GM20431 (cell line): ENCODE measurements around the gene HNRNPA2B1.

Source experiments
- in situ Hi-C: fragments of 300-500 bp; cut with MseI, MboI; formaldehyde crosslinking; loops from one replicate; pipeline ENCODE4 v1.15.0; 2020; ENCODE audit warnings: low sequenced_read_pairs; ENCODE audit not compliant: unreplicated experiment

Gene HNRNPA2B1

DNA sequence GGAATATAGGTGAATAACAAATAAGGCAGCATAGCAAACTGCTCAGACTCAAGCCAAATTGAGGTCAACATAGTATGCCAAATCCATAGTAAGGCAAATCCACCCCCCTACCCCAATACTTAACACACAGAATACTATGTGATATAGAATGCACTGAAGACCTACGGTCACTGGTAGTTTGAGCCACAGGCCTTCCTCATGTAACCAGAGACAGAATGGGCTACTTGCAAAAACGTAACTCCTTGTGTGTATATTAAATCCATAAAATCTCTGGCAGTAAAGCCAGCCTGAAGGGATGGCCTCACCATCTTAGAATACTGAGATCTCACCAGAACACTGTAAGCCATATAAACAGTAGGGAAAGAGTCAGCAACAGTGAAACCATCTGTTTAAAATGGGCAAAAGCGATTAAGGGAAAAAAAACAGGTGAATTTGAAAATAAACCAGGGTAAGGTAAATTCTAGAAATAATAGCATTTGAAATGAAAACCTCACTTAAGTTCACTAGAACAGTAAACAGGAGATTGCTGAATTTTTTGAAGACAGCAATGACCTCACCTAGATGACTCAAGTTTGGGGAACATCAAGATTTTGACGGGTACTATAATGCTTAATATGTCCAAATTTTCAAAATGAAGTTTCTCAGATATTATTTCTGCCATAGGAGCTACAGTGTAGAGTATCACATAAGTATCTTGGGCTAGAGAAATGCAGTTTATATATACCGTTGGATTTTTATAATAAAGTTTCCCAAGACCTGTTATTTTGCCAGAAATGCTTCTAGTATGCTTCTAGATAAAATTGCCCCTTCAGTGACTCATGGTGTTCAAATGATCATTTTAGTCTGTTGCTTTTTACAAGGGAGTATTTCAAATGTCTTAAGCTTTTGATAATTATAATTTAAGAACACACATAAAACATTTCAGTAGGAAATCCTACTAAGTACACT lies 13.9 kb downstream of the HNRNPA2B1 start:
- in situ Hi-C loops, result loop anchor here (25.0 kb wide), 1 partner anchor 99 kb away; no protein-coding TSS in a partner anchor

GRCh38 chr7:26185844-26186180 lies 14.7 kb downstream of the HNRNPA2B1 start:
- in situ Hi-C loops, result loop anchor here (25.0 kb wide), 1 partner anchor 99 kb away; no protein-coding TSS in a partner anchor

GRCh38 chr7:26185131-26185843 lies 15.3 kb downstream of the HNRNPA2B1 start:
- in situ Hi-C loops, result loop anchor here (25.0 kb wide), 1 partner anchor 98 kb away; no protein-coding TSS in a partner anchor

- in situ Hi-C loops, result loop anchor here (25.0 kb wide), 1 partner anchor 97 kb away; no protein-coding TSS in a partner anchor
Observed at GRCh38 chr7:26184281-26185101, 16.1 kb downstream of the HNRNPA2B1 start.

- in situ Hi-C loops, result loop anchor here (25.0 kb wide), 1 partner anchor 96 kb away; no protein-coding TSS in a partner anchor
Observed at GRCh38 chr7:26183545-26184280, 16.8 kb downstream of the HNRNPA2B1 start.

DNA sequence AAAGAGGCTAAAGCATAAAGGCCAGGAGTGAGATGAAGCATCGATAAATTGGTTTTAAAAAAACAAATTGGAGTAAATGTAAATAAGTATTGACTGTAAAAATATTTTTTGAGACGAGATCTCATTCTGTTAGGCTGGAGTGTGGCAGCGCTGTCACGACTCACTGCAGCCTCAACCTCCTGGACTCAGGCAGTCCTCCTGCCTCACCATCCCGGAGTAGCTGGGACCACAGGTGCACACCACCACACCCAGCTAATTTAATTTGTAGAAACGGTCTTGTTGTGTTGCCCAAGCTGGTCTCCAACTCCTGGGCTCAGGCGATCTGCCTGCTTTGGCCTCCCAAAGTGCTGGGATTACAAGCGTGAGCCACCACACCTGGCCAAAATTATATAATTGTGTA lies 17.8 kb downstream of the HNRNPA2B1 start:
- in situ Hi-C loops, result loop anchor here (25.0 kb wide), 1 partner anchor 95 kb away; no protein-coding TSS in a partner anchor

DNA sequence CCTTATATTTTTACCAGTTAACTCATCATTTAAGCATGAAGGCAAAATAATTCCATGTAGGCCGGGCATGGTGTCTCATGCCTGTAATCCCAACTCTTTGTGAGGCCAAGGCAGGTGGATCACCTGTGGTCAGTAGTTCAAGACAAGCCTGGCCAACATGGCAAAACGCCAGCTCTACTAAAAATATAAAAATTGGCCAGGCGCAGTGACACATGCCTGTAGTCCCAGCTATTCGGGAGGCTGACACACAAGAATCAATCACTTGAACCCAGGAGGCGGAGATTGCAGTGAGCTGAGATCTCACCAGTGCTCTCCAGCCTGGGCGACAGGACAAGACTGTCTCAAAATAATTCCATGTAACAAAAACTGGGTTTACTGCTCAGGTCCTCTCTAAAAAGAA lies 18.3 kb downstream of the HNRNPA2B1 start:
- in situ Hi-C loops, result loop anchor here (25.0 kb wide), 1 partner anchor 95 kb away; no protein-coding TSS in a partner anchor

DNA sequence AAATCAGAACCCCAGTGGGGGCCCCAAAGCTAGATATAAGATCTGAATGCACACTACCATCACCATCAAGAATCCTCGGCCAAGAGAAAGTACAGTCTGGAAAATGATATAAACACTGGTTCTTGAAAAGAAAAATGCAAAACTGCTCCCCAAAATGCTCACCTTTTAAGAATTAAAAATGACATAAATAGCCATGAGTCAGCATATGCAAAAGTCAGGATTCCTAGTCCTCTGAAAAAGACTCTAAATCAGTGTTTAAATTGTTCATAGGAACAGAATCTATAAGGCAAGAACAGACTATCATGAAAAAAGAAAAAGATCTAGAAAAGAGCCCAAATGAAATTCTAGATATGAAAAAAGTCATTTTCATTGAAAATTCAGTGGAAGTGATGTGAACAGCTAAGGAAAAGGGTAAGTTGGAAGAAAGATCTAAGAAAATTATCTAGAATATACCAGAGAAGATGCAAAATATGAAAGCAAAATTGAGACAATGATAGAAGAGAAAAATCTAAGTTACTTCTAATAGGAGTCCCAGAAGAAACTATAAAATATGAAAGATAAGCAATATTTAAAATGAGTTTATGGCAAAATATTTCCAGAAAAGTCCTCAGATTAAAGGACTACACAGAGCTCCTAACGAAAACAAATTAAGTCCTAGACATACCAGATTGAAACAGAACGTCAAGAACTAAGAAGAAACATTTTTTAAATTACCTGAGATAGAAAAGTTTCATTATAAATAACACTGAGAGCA lies 18.9 kb downstream of the HNRNPA2B1 start:
- in situ Hi-C loops, result loop anchor here (25.0 kb wide), 1 partner anchor 94 kb away; no protein-coding TSS in a partner anchor

DNA sequence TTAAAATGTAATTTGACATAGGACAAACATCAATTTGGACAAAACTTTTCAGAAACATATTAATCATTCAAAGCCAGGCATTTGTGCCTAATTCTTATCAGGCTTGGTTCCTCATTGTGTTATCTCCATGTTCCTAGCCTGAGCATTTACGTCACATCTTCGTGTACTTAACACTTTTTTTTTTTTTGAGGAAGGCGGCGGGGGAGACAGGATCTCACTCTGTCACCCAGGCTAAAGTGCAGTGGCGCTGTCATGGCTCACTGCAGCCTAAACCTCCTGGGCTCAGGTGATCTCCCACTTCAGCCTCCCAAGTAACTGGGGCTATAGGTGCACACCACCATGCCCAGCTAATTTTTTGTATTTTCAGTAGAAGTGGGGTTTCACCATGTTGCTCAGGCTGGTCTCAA lies 19.8 kb downstream of the HNRNPA2B1 start:
- in situ Hi-C loops, result loop anchor here (25.0 kb wide), 1 partner anchor 93 kb away; no protein-coding TSS in a partner anchor

- in situ Hi-C loops, result loop anchor here (25.0 kb wide), 1 partner anchor 93 kb away; no protein-coding TSS in a partner anchor
Observed at GRCh38 chr7:26179826-26180497, 20.6 kb downstream of the HNRNPA2B1 start.

DNA sequence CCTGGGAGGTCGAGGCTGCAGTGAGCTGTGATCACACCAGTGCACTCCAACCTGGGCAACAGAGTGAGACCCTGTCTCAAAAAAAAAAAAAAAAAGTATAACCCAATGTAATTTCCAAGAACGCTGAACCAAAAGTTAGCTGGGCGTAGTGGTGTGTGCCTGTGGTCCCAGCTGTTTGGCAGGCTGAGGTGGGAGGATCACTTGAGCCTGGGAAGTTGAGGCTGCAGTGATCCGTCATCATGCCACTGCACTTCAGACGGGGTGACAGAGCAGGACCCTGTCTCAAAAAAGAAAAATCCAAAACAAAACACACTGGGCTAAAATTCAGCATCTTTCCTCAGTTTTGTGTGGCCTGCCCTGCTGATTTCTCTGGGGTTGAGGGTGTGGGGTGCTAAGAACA lies 21.1 kb downstream of the HNRNPA2B1 start:
- in situ Hi-C loops, result loop anchor here (25.0 kb wide), 1 partner anchor 92 kb away; no protein-coding TSS in a partner anchor

- in situ Hi-C loops, result loop anchor here (25.0 kb wide), 1 partner anchor 91 kb away; no protein-coding TSS in a partner anchor
Observed at GRCh38 chr7:26178272-26178960, 22.1 kb downstream of the HNRNPA2B1 start.

DNA sequence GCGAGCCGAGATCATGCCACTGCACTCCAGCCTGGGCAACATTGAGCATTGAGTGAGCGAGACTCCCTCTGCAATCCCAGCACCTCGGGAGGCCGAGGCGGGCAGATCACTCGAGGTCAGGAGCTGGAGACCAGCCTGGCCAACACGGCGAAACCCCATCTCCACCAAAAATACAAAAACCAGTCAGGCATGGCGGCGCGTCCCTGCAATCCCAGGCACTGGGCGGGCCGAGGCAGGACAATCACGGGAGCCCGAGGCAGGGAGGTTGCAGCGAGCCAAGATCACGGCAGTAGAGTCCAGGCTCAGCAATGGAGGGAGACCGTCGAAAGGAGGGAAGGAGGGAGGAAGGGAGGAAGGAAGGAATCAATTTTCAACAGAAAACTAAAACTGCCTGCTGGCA lies 23.3 kb downstream of the HNRNPA2B1 start:
- in situ Hi-C loops, result loop anchor here (25.0 kb wide), 1 partner anchor 90 kb away; no protein-coding TSS in a partner anchor

DNA sequence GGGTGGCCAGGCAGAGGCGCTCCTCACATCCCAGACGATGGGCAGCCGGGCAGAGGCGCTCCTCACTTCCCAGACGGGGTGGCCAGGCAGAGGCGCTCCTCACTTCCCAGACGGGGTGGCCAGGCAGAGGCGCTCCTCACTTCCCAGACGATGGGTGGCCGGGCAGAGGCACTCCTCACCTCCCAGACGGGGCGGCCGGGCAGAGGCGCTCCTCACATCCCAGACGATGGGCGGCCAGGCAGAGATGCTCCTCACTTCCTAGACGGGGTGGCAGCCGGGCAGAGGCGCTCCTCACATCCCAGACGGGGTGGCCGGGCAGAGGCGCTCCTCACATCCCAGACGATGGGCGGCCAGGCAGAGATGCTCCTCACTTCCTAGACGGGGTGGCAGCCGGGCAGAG lies 23.9 kb downstream of the HNRNPA2B1 start:
- in situ Hi-C loops, result loop anchor here (25.0 kb wide), 1 partner anchor 89 kb away; no protein-coding TSS in a partner anchor

GRCh38 chr7:26175903-26176302 lies 24.6 kb downstream of the HNRNPA2B1 start:
- in situ Hi-C loops, result loop anchor here (25.0 kb wide), 1 partner anchor 89 kb away; no protein-coding TSS in a partner anchor

DNA sequence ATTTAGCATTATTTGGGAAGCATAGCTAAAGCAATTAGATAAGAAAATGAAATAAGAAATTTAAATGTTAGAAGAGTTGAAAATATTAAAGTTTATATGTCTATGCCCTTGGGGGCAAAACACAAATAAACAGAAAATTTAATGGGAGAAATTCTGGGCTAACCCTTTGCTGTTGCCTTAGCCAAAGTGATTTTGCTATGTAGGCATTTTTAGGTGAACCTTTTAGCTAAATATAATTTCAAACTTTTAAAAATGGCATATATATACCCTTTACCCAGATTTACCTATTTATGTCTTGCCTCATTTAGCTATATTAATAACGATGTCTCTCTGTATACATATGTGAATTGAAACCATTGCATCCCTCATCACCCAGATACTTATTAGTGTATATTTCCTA lies 28.5 kb downstream of the HNRNPA2B1 start:
- in situ Hi-C loops, result no loop called here

DNA sequence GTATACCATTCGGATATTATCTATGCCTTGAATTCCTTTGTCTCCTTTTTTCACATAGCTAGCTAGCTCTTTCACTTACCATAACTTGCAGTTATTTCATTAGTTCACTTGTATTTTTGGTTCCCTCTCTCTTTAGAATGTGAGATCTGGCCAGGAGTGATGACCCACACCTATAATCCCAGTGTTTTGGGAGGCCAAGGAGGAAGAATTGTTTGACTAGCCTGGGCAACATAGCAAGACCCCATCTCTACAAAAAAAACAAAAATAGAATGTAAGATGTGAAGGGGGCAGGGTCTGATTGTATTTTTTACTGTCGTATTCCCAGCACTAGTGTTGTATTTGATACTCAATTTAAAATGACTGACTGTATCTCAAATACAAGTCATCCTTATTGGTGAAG lies 28.9 kb downstream of the HNRNPA2B1 start:
- in situ Hi-C loops, result no loop called here
